GM18861 (cell line): ENCODE data around the gene MPL.
"Not testable (repeated sequence)": the region's sequence is repeated elsewhere in the genome, so short reads cannot be mapped to it uniquely, and the experiment has no call there.

Experiments
- ATAC-seq: cut with Tn5 transposase; IDR thresholded peaks from one replicate; pipeline ENCODE4 v1.9.1; 2021; ENCODE audit not compliant: unreplicated experiment

Gene MPL

GRCh38 chr1:43352351-43352705 lies 14.7 kb downstream of the MPL start:
- ATAC-seq, result no peak

GRCh38 chr1:43352881-43353280 lies 15.3 kb downstream of the MPL start:
- ATAC-seq, result no peak

GRCh38 chr1:43354471-43354870 lies 16.9 kb downstream of the MPL start:
- no peak for ATAC-seq

GRCh38 chr1:43354936-43355335 lies 17.3 kb downstream of the MPL start:
- no peak for ATAC-seq

GRCh38 chr1:43357251-43357650 lies 19.6 kb downstream of the MPL start:
- no peak for ATAC-seq

GRCh38 chr1:43358121-43358745 lies 20.6 kb downstream of the MPL start:
- ATAC-seq, result no peak

- ATAC-seq, result peak; percentile 89
Observed at GRCh38 chr1:43358746-43359693, 21.4 kb downstream of the MPL start, which contains the start of gene CDC20. Gene CDC20, plus strand, starts transcription at chr1:43358981. Its CDS starts 235 bp downstream, at chr1:43359216.

- ATAC-seq, result no peak
Observed at GRCh38 chr1:43359696-43360095, 22.1 kb downstream of the MPL start.

GRCh38 chr1:43360616-43361015 lies 23.0 kb downstream of the MPL start:
- ATAC-seq, result no peak

GRCh38 chr1:43363283-43363934 lies 25.8 kb downstream of the MPL start:
- ATAC-seq, result no peak

GRCh38 chr1:43363935-43364525 lies 26.4 kb downstream of the MPL start:
- ATAC-seq, result no peak

- ATAC-seq, result no peak
Observed at GRCh38 chr1:43365678-43366077, 28.1 kb downstream of the MPL start.

- ATAC-seq, result no peak
Observed at GRCh38 chr1:43366179-43366578, 28.6 kb downstream of the MPL start.

- ATAC-seq, result no peak
Observed at GRCh38 chr1:43366601-43367025, 29.0 kb downstream of the MPL start.

- ATAC-seq, result peak; percentile 26
Observed at GRCh38 chr1:43367026-43367903, 29.6 kb downstream of the MPL start.

- peak; percentile 55 for ATAC-seq
Observed at GRCh38 chr1:43367904-43368645, 30.5 kb downstream of the MPL start, which contains the start of gene ELOVL1. Gene ELOVL1, minus strand, starts transcription at chr1:43368011. Its CDS starts 2,402 bp downstream, at chr1:43365609.

GRCh38 chr1:43368646-43369020 lies 31.0 kb downstream of the MPL start:
- no peak for ATAC-seq

GRCh38 chr1:43369779-43370178 lies 32.2 kb downstream of the MPL start:
- ATAC-seq, result not testable (repeated sequence)

GRCh38 chr1:43370564-43370963 lies 32.9 kb downstream of the MPL start:
- no peak for ATAC-seq

GRCh38 chr1:43372172-43372571 lies 34.6 kb downstream of the MPL start:
- ATAC-seq, result no peak
